ENCODE results near the gene SVIP.

GRCh38 chr11:22778642-22779041 lies 51.0 kb downstream of the SVIP start:
- no peak for TF ChIP-seq CTCF (IDR thresholded peaks at IDR 0.05)
- no peak for TF ChIP-seq POLR2A (IDR thresholded peaks at IDR 0.05)
